SK-N-SH (cell line): ENCODE results near the gene MAPKAP1. TPM values are rescaled to one million over a fixed set of nuclear protein-coding genes. Genes with fewer than 3 reads are reported as not detected.
A peak's percentile ranks its signal among the peaks of the same experiment; 100 is the strongest.

Source experiments
- CTCF ChIA-PET: fragments of 300-600, 350-600 bp; formaldehyde crosslinking; extraction: SDS; loops from one replicate; lab custom pipeline; 2021; lab: Yijun Ruan, JAX
- POLR2A ChIA-PET: fragments of 350-600 bp; sonication (Branson Sonifier 250); formaldehyde crosslinking; extraction: SDS; loops from one replicate; lab custom pipeline; 2020; ENCODE audit warnings: antibody characterized with exemption, inconsistent platforms; lab: Yijun Ruan, JAX
- DNase-seq: peaks from one replicate; pipeline ENCODE4 v3.0.0; 2012
- H2AFZ ChIP-seq: fragments of 200-600 bp; sonication (generic); 2 replicates; pipeline ENCODE4 v1.8.1; 2016; ENCODE audit warnings: antibody characterized with exemption, mild to moderate bottlenecking, low read depth
- H3F3A ChIP-seq: fragments of 200-600 bp; sonication (generic); replicated peaks from 2 replicates; pipeline ENCODE3; 2016; ENCODE audit warnings: antibody characterized with exemption, mild to moderate bottlenecking; ENCODE audit not compliant: insufficient read depth
- H3K27ac ChIP-seq, 2 experiments: fragments of 200-500 bp in 1 of 2; fragments of 200-600 bp in 1 of 2; sonication (Bioruptor generic) in 1 of 2; sonication (generic), shearing (Covaris generic) in 1 of 2; 2 replicates each; pipeline versions ENCODE4 v1.5.1 to v1.6.1; 2014 to 2016; ENCODE audit warnings: low read depth in 2 of 2, inconsistent platforms in 1 of 2, low read length in 1 of 2, mild to moderate bottlenecking in 1 of 2, mixed read lengths in 1 of 2
- H3K27me3 ChIP-seq: fragments of 200-600 bp; sonication (generic), shearing (Covaris generic); 2 replicates; pipeline ENCODE4 v1.6.1; 2016; ENCODE audit warnings: mixed run types; ENCODE audit not compliant: insufficient read depth
- H3K36me3 ChIP-seq, 2 experiments: fragments of 200-500 bp in 1 of 2; fragments of 200-600 bp in 1 of 2; sonication (Bioruptor generic) in 1 of 2; sonication (generic) in 1 of 2; replicated peaks in 1 of 2; 2 replicates each; pipeline versions ENCODE3 to v1.5.1; 2014 to 2016; ENCODE audit warnings: low read length in 1 of 2, mild to moderate bottlenecking in 1 of 2; ENCODE audit not compliant: insufficient read depth in 2 of 2, control insufficient read depth in 1 of 2
- H3K4me1 ChIP-seq, 2 experiments: fragments of 200-500 bp in 1 of 2; fragments of 200-600 bp in 1 of 2; sonication (Bioruptor generic) in 1 of 2; sonication (generic), shearing (Covaris generic) in 1 of 2; 2 replicates each; pipeline versions ENCODE4 v1.5.1 to v1.6.1; 2014 to 2016; ENCODE audit warnings: low read depth in 1 of 2, low read length in 1 of 2, mixed run types in 1 of 2; ENCODE audit not compliant: insufficient read depth in 2 of 2, control insufficient read depth in 1 of 2
- H3K4me2 ChIP-seq: fragments of 200-600 bp; sonication (generic), shearing (Covaris generic); 2 replicates; pipeline ENCODE4 v1.6.1; 2017; ENCODE audit warnings: mixed run types
- H3K4me3 ChIP-seq, 2 experiments: fragments of 200-500 bp in 1 of 2; fragments of 200-600 bp in 1 of 2; sonication (Bioruptor generic) in 1 of 2; sonication (generic), shearing (Covaris generic) in 1 of 2; 2 replicates each; pipeline versions ENCODE4 v1.5.1 to v1.8.1; 2014 to 2016; ENCODE audit warnings: low read depth in 2 of 2, inconsistent platforms in 1 of 2, low read length in 1 of 2, mild to moderate bottlenecking in 1 of 2, mixed read lengths in 1 of 2, moderate library complexity in 1 of 2
- H3K79me2 ChIP-seq: fragments of 200-600 bp; sonication (generic); 2 replicates; pipeline ENCODE4 v1.8.1; 2017; ENCODE audit warnings: mild to moderate bottlenecking; ENCODE audit not compliant: insufficient read depth
- H3K9ac ChIP-seq: fragments of 200-600 bp; sonication (generic); 2 replicates; pipeline ENCODE4 v1.6.1; 2017; ENCODE audit warnings: mixed run types
- H3K9me2 ChIP-seq: fragments of 200-600 bp; sonication (generic); 2 replicates; pipeline ENCODE4 v1.6.1; 2017; ENCODE audit warnings: mixed run types
- H3K9me3 ChIP-seq: fragments of 200-600 bp; sonication (generic); 2 replicates; pipeline ENCODE4 v1.6.1; 2017; ENCODE audit warnings: mixed run types, mild to moderate bottlenecking, moderate library complexity
- H4K20me1 ChIP-seq: fragments of 200-600 bp; sonication (generic); 2 replicates; pipeline ENCODE4 v1.6.1; 2017; ENCODE audit warnings: mild to moderate bottlenecking, mixed run types; ENCODE audit not compliant: insufficient read depth
- CHD2 ChIP-seq: fragments of 150-350 bp; IDR thresholded peaks from 2 replicates; pipeline ENCODE4 v1.6.1; 2018; ENCODE audit warnings: low read length; ENCODE audit not compliant: partially characterized antibody
- ELF1 ChIP-seq: IDR thresholded peaks from 2 replicates; pipeline ENCODE4 v1.4.0; 2012
- EZH2phosphoT487 ChIP-seq: fragments of 200-600 bp; sonication (generic); IDR thresholded peaks from 2 replicates; pipeline ENCODE4 v1.6.1; 2017; ENCODE audit warnings: low read depth, mixed run types, mild to moderate bottlenecking, antibody characterized with exemption, moderate library complexity, borderline replicate concordance
- FOSL2 ChIP-seq: IDR thresholded peaks from 2 replicates; pipeline ENCODE4 v1.4.0; 2012; ENCODE audit warnings: low read depth, mild to moderate bottlenecking, moderate library complexity, borderline replicate concordance
- GABPA ChIP-seq: IDR thresholded peaks from 2 replicates; pipeline ENCODE4 v1.4.0; 2012; ENCODE audit warnings: low read depth, mild to moderate bottlenecking
- GATA2 ChIP-seq: sonication (generic); formaldehyde crosslinking; IDR thresholded peaks from 2 replicates; pipeline ENCODE4 v1.5.0; 2020; ENCODE audit warnings: mild to moderate bottlenecking, missing genetic modification reagents
- JUND ChIP-seq: IDR thresholded peaks from 2 replicates; pipeline ENCODE4 v1.4.0; 2012
- MEF2A ChIP-seq: IDR thresholded peaks from 2 replicates; pipeline ENCODE4 v1.4.0; 2012; ENCODE audit warnings: low read depth, borderline replicate concordance
- MXI1 ChIP-seq: IDR thresholded peaks from 2 replicates; pipeline ENCODE4 v1.6.1; 2012; ENCODE audit warnings: mild to moderate bottlenecking, low read depth, low read length, improper control_type of control experiment
- NFIC ChIP-seq: IDR thresholded peaks from 2 replicates; pipeline ENCODE4 v1.4.0; 2012; ENCODE audit warnings: borderline replicate concordance
- PBX3 ChIP-seq: IDR thresholded peaks from 2 replicates; pipeline ENCODE4; 2012
- RCOR1 ChIP-seq: fragments of 150-350 bp; IDR thresholded peaks from 2 replicates; pipeline ENCODE4 v1.6.1; 2017; ENCODE audit warnings: antibody characterized with exemption, low read length
- RXRA ChIP-seq: IDR thresholded peaks from 2 replicates; pipeline ENCODE4 v1.4.0; 2012; ENCODE audit warnings: low read depth, mild to moderate bottlenecking, borderline replicate concordance
- SMC3 ChIP-seq: IDR thresholded peaks from 2 replicates; pipeline ENCODE4 v1.6.1; 2012; ENCODE audit warnings: low read depth, low read length, improper control_type of control experiment
- TAF1 ChIP-seq: IDR thresholded peaks from 2 replicates; pipeline ENCODE4 v1.6.1; 2012; ENCODE audit warnings: low read depth, mild to moderate bottlenecking, low read length, moderate library complexity, borderline replicate concordance
- TCF12 ChIP-seq: IDR thresholded peaks from 2 replicates; pipeline ENCODE4 v1.4.0; 2012
- TEAD4 ChIP-seq: IDR thresholded peaks from 2 replicates; pipeline ENCODE4 v1.4.0; 2012; ENCODE audit warnings: mild to moderate bottlenecking, borderline replicate concordance; ENCODE audit not compliant: insufficient read depth
- USF2 ChIP-seq: fragments of 150-350 bp; IDR thresholded peaks from 2 replicates; pipeline ENCODE4 v1.6.1; 2017; ENCODE audit warnings: antibody characterized with exemption, low read length, low read depth, borderline replicate concordance
- WGBS: methylation state at CpG from one replicate; pipeline ENCODE4 v1.1.6; 2017; ENCODE audit warnings: low lambda C conversion rate; 5-methylcytosine and 5-hydroxymethylcytosine counted together
- polyA plus RNA-seq, 3 experiments: library from polyadenylated mRNA; depleted of rRNA; stranded (reverse); fragments of >200 nt; gene quantifications; 2 replicates each; pipeline ENCODE4 v1.2.3, GENCODE V29; 2012
- TF ChIP-seq, protein P1 (sequence below): IDR thresholded peaks from 2 replicates; pipeline ENCODE4 v1.4.0; 2012; ENCODE audit warnings: low read depth, borderline replicate concordance

MAPKAP1 gene
- polyA plus RNA-seq, 1 of the 3 experiments (the other 2 are of a cell fraction): 117 TPM

GRCh38 chr9:125683486-125683885 is 23.5 kb downstream of the MAPKAP1 start:
- 49% methylated on average over 3 of the region's 3 CpGs for WGBS
- peaks cover 86% of the 10 kb centered on the region for H3K79me2 ChIP-seq
- no peak overlapping the region for H2AFZ ChIP-seq
- H3K4me2 ChIP-seq: peak overlapping the region; percentile 37
- H3K4me3 ChIP-seq: no peak overlapping the region
- TF ChIP-seq TCF12: peak; percentile 67
- TF ChIP-seq RXRA: no peak
- TF ChIP-seq EZH2phosphoT487: no peak
- no peak for TF ChIP-seq GATA2 (CRISPR knock-in tag)
- TF ChIP-seq TAF1: no peak
- no peak for TF ChIP-seq RCOR1
- no peak for TF ChIP-seq ELF1
- no peak for TF ChIP-seq GABPA
- TF ChIP-seq USF2: no peak
- TF ChIP-seq MEF2A: no peak
- no peak for TF ChIP-seq SMC3
- peak; percentile 77; the same call in 1 of the 2 replicates for TF ChIP-seq FOSL2
- no peak for TF ChIP-seq TEAD4
- TF ChIP-seq NFIC: no peak
- no peak for TF ChIP-seq MXI1
- TF ChIP-seq PBX3: peak; percentile 76
- no peak for TF ChIP-seq CHD2
- peak; percentile 65; the same call in 1 of the 2 replicates for TF ChIP-seq JUND
- TF ChIP-seq, protein P1, sequence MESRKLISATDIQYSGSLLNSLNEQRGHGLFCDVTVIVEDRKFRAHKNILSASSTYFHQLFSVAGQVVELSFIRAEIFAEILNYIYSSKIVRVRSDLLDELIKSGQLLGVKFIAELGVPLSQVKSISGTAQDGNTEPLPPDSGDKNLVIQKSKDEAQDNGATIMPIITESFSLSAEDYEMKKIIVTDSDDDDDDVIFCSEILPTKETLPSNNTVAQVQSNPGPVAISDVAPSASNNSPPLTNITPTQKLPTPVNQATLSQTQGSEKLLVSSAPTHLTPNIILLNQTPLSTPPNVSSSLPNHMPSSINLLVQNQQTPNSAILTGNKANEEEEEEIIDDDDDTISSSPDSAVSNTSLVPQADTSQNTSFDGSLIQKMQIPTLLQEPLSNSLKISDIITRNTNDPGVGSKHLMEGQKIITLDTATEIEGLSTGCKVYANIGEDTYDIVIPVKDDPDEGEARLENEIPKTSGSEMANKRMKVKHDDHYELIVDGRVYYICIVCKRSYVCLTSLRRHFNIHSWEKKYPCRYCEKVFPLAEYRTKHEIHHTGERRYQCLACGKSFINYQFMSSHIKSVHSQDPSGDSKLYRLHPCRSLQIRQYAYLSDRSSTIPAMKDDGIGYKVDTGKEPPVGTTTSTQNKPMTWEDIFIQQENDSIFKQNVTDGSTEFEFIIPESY: no peak
- no peaks in the 10 kb centered on the region for H3K9me2 ChIP-seq
- H3K9me3 ChIP-seq: no peaks in the 10 kb centered on the region
- DNase-seq: no peak
- no peaks in the 10 kb centered on the region for H3K27me3 ChIP-seq
- no peak overlapping the region for H3K9ac ChIP-seq
- H4K20me1 ChIP-seq: no peaks in the 10 kb centered on the region; the same call in 1 of the 2 replicates
- peaks cover 24% of the 10 kb centered on the region for H3F3A ChIP-seq
- peaks cover 0 to 3% of the 10 kb centered on the region in 2 experiments for H3K36me3 ChIP-seq
- H3K27ac ChIP-seq: peak overlapping the region in 1 of 2 experiments; percentile 58; a peak in 2 of 4 replicates
- ChIA-PET CTCF (no interaction called here), POLR2A (no interaction called here)
- peaks cover 0 to 19% of the 10 kb centered on the region in 2 experiments; a peak in 1 of 4 replicates for H3K4me1 ChIP-seq
